Glomerular visceral epithelial cell (primary cell): ENCODE data around the gene RICTOR.
A peak's percentile ranks its signal among the peaks of the same experiment; 100 is the strongest.

Experiments
- DNase-seq: peaks from one replicate; pipeline ENCODE4 v3.0.0-alpha.2; 2016; ENCODE audit errors: extremely low spot score

RICTOR gene

GRCh38 chr5:39074017-39074814, at the start of gene RICTOR:
Gene RICTOR, minus strand, starts transcription at chr5:39074399. Its CDS starts 22 bp downstream, at chr5:39074377.
- peak; percentile 94 for DNase-seq

DNA sequence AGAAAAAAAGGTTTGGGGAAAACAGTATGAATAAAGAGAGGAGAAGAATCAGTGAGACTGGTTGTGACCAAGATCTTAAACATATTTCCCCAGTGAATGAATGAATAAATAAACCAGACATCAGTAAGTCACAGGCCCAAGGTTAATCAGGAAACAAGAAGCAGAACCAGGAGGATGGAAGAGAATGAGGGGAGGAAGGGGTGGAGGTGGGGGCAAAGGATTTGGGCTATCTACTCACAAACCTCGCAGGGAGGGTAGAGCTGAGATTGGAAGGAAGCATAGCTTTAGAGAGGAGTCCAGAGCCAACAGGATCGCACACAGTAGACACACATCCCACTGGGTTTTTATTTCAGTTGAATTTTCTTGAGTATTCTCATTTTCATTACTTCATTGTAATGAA, 47.7 kb upstream of the RICTOR start:
- no peak for DNase-seq

DNA sequence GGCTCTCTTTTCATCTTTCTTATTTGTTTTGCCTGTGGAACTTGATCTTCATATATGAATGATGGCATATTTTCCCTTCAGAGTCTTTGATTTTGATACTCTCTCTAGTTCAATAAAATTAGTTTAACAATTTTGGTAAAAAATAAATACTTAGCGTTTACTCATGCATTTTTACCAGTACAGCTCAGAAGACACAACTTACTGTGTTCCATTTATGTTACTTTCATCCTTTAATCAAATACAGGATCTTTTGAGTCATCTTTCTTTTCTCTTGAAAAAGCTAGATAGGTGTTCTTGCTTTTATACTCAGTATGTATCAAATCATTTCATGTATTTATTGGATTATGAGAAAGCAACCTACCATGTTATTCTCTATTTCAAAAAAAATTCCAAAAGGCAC, 47.1 kb upstream of the RICTOR start:
- DNase-seq, result no peak

- DNase-seq, result no peak
These were observed 45.8 kb upstream of the RICTOR start for GRCh38 chr5:39120052-39120420.

DNA sequence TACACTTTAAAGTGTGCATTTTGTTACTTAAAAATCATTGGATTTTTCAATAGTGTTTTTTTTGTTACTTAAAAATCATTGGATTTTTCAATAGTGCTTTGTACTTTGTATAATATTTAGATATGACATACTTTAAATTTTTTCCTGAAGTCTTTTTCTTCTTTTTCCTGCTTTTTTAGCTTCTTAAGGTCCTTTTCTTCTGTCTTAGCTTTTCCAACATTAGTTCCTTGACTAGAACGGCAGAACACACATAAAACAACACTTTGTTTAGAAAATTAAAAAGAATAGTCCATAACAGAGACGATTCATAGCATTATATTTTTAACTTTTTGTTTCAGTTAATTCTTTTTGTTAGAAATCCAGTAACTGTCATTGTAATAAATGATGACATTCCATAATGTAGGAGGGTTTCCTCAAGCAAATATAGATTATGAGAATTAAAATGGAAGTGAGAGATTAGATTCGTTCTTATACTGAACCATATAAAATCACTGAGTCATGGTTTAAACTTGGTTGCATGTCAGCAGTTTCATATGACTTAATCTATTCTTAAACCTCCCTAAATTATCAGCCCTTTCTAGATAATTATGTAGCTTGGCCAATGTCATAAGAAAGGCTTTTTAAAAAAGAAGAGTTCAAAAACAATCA, 45.3 kb upstream of the RICTOR start:
- DNase-seq, result no peak

- no peak for DNase-seq
These were observed 44.4 kb upstream of the RICTOR start for GRCh38 chr5:39118638-39119037.

DNA sequence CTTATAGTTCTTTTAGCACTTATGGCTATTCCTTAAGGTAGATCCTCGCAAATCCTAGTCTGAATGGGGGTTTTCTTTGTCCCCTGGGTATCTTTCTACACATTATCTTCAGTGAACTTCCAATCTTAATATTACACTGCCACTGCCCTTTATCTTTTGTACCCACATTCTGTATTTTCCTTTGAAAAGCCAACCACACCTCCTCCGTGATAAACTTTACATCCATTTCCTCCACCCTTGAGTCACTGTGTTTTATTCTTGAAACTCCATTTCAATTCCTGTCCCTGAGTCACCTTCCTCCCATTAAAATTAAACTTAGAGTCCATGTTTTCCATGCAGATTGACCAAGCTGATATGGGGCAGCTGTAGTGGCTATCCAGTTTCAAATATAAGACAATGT, 43.2 kb upstream of the RICTOR start:
- no peak for DNase-seq

GRCh38 chr5:39116344-39117170, 42.4 kb upstream of the RICTOR start:
- no peak for DNase-seq

DNA sequence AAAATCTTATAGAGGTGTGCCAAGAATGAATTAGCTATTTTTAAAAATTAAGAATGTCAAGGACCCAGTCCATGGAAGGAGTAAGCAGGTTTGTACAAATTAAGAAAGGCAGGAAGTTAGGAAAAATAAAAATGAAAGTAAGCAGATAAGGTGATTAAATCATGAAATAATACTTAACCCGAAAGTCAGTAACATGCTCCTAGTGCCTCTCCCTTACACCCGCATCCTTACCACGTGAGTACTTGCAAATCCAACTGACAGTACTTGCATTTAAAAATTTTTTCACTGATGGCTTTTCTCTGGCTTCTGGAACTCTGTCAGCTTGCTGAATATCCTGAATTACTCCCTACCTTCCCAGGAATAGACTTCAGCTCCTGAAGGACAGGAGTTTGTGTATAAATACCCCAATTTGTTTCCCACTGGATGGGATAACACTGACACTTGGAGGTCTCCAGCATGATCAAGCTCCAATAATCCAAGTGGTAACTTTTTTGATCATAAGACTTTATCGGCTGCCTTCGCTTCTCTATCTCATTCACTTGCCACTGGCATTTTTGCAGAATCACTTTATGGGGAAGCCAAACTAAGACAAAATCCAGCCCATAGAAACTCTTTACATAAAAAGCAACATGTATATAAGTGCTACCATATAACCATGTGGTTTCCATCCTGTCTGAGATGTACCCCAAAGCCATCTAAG, 41.6 kb upstream of the RICTOR start:
- no peak for DNase-seq

- DNase-seq, result no peak
These were observed 40.0 kb upstream of the RICTOR start for GRCh38 chr5:39114155-39114554.

DNA sequence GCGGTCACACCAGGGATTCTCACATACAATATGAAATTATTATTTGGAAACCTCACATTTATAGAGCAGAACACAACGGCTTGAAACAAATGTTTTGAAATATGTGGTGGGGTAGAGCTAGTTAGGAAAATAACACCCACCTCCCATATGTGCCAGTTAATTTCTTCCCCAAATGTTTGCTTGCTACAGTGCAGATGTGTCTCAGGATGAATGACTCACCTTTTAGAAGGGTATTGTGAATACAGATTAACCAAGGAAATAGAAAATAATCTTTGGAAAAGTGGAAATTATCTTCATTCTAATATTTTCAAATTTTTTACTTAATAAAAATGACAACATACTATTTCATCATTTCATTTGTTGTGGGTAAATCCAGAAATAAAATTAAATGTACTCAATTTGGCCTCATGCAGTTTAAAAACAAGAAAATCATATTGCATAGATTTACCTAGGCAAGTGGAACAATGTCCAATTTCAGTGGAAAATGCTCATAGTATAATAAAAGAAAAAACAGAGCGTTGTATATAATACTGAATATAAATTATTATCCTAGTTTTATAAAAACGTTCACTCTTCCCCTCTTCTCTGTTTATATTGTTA, 39.3 kb upstream of the RICTOR start:
- DNase-seq, result no peak

- no peak for DNase-seq
These were observed 35.4 kb upstream of the RICTOR start for GRCh38 chr5:39109606-39110005.

- DNase-seq, result no peak
These were observed 34.8 kb upstream of the RICTOR start for GRCh38 chr5:39108987-39109386.

DNA sequence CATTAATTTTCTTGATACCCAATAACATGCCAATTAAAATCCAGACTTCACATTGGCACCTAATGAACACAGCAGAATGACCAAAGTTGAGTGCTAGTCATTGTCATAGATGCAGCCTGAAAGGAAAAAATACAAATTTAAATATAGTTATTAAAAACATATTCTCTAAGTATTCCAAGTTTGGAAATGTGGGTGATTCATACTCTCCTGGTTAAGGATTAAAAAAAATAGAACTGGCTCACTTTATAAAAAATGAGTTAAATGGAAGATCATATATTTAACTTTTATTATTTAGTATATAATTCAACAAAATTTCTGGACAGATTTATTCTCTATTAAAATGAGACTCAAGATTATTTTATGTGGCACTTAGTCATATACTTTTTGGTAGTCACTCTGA, 33.2 kb upstream of the RICTOR start:
- no peak for DNase-seq

DNA sequence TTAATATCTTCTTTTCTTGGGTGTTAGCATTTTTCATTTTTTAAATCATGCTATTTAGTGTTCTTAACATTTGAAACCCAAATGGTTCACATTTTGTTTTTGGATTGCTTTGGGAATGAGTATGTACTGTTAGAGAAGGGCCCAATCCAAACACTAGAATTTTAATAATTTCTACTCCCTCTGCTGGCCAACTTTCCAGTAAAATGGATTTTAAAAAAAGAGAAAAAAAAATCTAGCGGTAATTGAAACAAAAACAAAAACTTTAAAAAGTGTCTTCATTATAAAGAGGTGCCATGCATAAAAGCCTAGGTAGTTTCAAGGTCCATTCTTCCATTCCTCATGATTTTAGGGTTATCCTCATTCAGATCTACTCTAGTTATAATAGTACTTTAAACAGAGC, 32.1 kb upstream of the RICTOR start:
- no peak for DNase-seq

DNA sequence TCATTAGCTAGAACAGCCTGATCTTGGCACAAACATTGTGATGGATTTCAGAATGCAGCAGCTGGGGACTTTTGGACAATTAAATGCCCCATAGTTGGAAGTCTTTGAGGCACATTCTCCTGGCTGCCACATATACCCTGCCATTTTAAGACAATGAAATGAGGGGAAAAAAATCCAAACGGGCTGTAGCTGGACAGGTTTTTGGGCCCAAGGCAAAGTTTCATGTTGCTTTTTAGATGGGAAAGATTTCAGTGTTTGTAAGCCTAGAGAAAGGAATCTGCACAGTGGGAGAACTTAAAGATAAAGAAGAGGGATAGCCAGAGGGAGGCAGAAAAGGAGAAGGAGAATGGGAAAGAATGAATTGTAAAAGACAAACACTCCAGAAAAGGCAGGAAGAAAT, 30.0 kb upstream of the RICTOR start:
- no peak for DNase-seq

- DNase-seq, result no peak
These were observed 28.5 kb upstream of the RICTOR start for GRCh38 chr5:39102684-39103155.

DNA sequence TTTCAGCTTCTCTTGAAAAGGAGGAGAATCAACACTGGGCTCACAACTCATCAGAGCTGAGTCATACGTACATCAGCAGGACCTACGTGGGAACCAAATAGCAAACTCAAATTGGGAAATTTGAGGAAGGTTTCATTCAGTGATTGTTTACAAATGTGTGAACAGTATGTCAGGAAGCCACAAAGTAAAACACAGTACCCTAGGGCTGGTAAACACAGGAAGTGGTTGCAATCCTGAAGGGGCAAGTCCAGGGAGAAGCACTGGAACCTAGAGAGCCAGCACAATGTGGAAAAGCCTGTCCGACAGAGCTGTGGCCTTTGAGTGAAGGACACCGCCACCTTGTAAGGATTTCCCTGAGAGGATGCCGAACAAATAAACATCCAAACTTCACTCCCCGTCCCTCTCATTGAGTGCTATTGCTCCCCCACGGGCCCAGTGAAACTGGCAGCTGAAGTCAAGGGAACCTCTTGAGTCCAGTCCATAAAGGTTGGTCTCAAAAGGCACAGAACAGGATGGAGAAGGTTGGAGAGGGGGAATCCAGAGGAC, 26.7 kb upstream of the RICTOR start:
- peak; percentile 38 for DNase-seq

- no peak for DNase-seq
These were observed 26.2 kb upstream of the RICTOR start for GRCh38 chr5:39100301-39100850.

GRCh38 chr5:39099831-39100230, 25.6 kb upstream of the RICTOR start:
- no peak for DNase-seq

- no peak for DNase-seq
These were observed 19.2 kb upstream of the RICTOR start for GRCh38 chr5:39093352-39093751.
